A673 (cell line): ENCODE results near the gene VANGL2.

ENCODE experiments used
- EZH2 ChIP-seq: fragments of 200-600 bp; sonication (generic); IDR thresholded peaks from 2 replicates; pipeline ENCODE4 v1.6.1; 2017; ENCODE audit warnings: borderline replicate concordance, low read depth, mild to moderate bottlenecking, mixed read lengths, antibody characterized with exemption, low read length; ENCODE audit not compliant: poor library complexity, severe bottlenecking
- TF ChIP-seq, protein P1 (sequence below): fragments of 300-800, 200-600 bp; sonication (generic); conservative IDR thresholded peaks from 2 replicates; pipeline ENCODE4 v1.5.1; 2017; ENCODE audit warnings: low read depth, mild to moderate bottlenecking, antibody characterized with exemption, low read length, moderate library complexity, mixed read lengths

DNA sequence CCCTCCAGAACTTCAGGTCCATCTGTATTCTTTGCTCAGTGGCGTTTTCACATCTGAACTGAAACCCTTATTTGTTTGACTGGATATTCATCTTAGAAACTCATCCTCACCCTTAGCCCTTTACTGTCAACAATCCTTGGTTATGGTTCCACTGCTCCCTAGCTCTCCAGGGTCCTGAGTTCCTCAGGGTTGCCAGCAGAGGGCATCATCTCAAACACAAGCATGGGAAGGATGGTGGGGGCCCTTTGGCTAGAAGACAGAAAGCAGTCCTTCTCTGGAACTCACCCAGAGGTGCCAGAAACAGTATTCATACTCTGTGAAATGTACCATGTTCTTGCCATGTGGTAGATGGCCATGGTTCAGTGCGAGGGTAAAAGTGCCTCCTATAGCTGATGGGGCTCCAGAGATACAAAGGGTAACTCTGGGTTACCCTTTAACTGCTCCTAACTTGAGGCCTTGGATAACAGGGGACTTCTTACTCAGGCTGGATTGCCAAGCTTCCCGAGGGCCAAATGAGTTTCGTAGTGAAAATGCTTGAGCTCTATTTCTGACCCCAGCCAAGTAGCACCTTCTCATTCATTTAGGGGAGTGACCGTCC, 45.9 kb upstream of the VANGL2 start:
- TF ChIP-seq, protein P1, sequence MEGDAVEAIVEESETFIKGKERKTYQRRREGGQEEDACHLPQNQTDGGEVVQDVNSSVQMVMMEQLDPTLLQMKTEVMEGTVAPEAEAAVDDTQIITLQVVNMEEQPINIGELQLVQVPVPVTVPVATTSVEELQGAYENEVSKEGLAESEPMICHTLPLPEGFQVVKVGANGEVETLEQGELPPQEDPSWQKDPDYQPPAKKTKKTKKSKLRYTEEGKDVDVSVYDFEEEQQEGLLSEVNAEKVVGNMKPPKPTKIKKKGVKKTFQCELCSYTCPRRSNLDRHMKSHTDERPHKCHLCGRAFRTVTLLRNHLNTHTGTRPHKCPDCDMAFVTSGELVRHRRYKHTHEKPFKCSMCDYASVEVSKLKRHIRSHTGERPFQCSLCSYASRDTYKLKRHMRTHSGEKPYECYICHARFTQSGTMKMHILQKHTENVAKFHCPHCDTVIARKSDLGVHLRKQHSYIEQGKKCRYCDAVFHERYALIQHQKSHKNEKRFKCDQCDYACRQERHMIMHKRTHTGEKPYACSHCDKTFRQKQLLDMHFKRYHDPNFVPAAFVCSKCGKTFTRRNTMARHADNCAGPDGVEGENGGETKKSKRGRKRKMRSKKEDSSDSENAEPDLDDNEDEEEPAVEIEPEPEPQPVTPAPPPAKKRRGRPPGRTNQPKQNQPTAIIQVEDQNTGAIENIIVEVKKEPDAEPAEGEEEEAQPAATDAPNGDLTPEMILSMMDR, result peak; percentile 70
- TF ChIP-seq EZH2, result no peak
